H1 (cell line): Measurements from ENCODE around the gene IQCM. TPM values are rescaled to one million over a fixed set of nuclear protein-coding genes. Genes with fewer than 3 reads are reported as not detected.

Source experiments
- CTCF ChIA-PET: fragments of 300-600 bp; sonication (Branson Sonifier 250); formaldehyde crosslinking; loops from one replicate; lab custom pipeline; 2021; ENCODE audit not compliant: partially characterized antibody; lab: Charles Lee
- POLR2A ChIA-PET: fragments of 300-600 bp; sonication (Branson Sonifier 250); formaldehyde crosslinking; loops from one replicate; lab custom pipeline; 2021; ENCODE audit warnings: inconsistent platforms; ENCODE audit not compliant: partially characterized antibody; lab: Charles Lee
- DNase-seq, 2 experiments: peaks; one replicate each; pipeline versions ENCODE4 v3.0.0 to v3.0.0-alpha.2; 2010 to 2022; ENCODE audit warnings: low spot score in 2 of 2, low read depth in 1 of 2, mixed read lengths in 1 of 2
- FAIRE-seq: peaks from 2 replicates; lab custom pipeline; 2011; peaks lifted over from hg19 to GRCh38; lab: Jason Lieb, UNC
- H2AFZ ChIP-seq: 2 replicates; pipeline ENCODE4 v1.8.1; 2012; ENCODE audit warnings: low read length, inconsistent platforms
- H2AK5ac ChIP-seq: 2 replicates; pipeline ENCODE4 v1.6.1; 2013; ENCODE audit warnings: low read depth, low read length
- H2BK120ac ChIP-seq: replicated peaks from 2 replicates; pipeline ENCODE3; 2013; ENCODE audit warnings: low read depth, low read length, inconsistent platforms
- H2BK12ac ChIP-seq: 2 replicates; pipeline ENCODE4 v1.6.1; 2013; ENCODE audit warnings: low read depth, low read length
- H2BK15ac ChIP-seq: 2 replicates; pipeline ENCODE4 v1.6.1; 2013; ENCODE audit warnings: low read length
- H2BK20ac ChIP-seq: 2 replicates; pipeline ENCODE4 v1.6.1; 2013; ENCODE audit warnings: low read length
- H2BK5ac ChIP-seq: 2 replicates; pipeline ENCODE4 v1.6.1; 2013; ENCODE audit warnings: low read depth, low read length
- H3K14ac ChIP-seq: 2 replicates; pipeline ENCODE4 v1.6.1; 2013; ENCODE audit warnings: inconsistent platforms; ENCODE audit not compliant: insufficient read length
- H3K18ac ChIP-seq: 2 replicates; pipeline ENCODE4 v1.6.1; 2013; ENCODE audit warnings: low read length; ENCODE audit errors: extremely low read depth
- H3K23ac ChIP-seq: 2 replicates; pipeline ENCODE4 v1.6.1; 2013; ENCODE audit warnings: inconsistent platforms; ENCODE audit not compliant: insufficient read length
- H3K23me2 ChIP-seq: 2 replicates; pipeline ENCODE4 v1.6.1; 2013; ENCODE audit warnings: low read depth, low read length
- H3K27ac ChIP-seq: 2 replicates; pipeline ENCODE4 v1.6.1; 2011; ENCODE audit warnings: low read depth, low read length, inconsistent platforms
- H3K27me3 ChIP-seq, 4 experiments: replicated peaks in 1 of 4; 1 replicate in 1 of 4; 2 replicates in 3 of 4; pipeline versions ENCODE4 v1.6.1 to v1.8.1; 2011 to 2013; ENCODE audit warnings: low read length in 3 of 4, mild to moderate bottlenecking in 3 of 4, inconsistent platforms in 2 of 4, mixed read lengths in 2 of 4, moderate library complexity in 1 of 4; ENCODE audit not compliant: control insufficient read depth in 3 of 4, insufficient read depth in 3 of 4; ENCODE audit errors: extremely low read depth in 1 of 4
- H3K36me3 ChIP-seq, 4 experiments: 2 replicates each; pipeline versions ENCODE4 v1.6.1 to v1.8.1; 2011 to 2013; ENCODE audit warnings: mild to moderate bottlenecking in 4 of 4, low read length in 3 of 4, moderate library complexity in 2 of 4, control low read depth in 1 of 4, inconsistent platforms in 1 of 4; ENCODE audit not compliant: insufficient read depth in 4 of 4, control insufficient read depth in 2 of 4
- H3K4ac ChIP-seq: replicated peaks from 2 replicates; pipeline ENCODE3; 2013; ENCODE audit warnings: low read length, low read depth, mixed read lengths, inconsistent platforms; ENCODE audit not compliant: insufficient read length
- H3K4me1 ChIP-seq, 4 experiments: replicated peaks in 1 of 4; 1 replicate in 1 of 4; 2 replicates in 3 of 4; pipeline versions ENCODE4 v1.6.1 to v1.8.1; 2011 to 2013; ENCODE audit warnings: low read length in 3 of 4, inconsistent platforms in 2 of 4, mixed read lengths in 1 of 4; ENCODE audit not compliant: insufficient read depth in 4 of 4, control insufficient read depth in 3 of 4
- H3K4me2 ChIP-seq, 2 experiments: 2 replicates each; pipeline versions ENCODE4 v1.6.1 to v1.8.1; 2011 to 2013; ENCODE audit warnings: low read depth in 2 of 2, low read length in 2 of 2, control low read depth in 1 of 2, inconsistent platforms in 1 of 2, mild to moderate bottlenecking in 1 of 2; ENCODE audit not compliant: insufficient read depth in 1 of 2
- H3K4me3 ChIP-seq, 4 experiments: fragments of 200-600, 300-600 bp in 1 of 4; sonication (generic), shearing (Covaris generic), sonication (Bioruptor Twin) in 1 of 4; 2 replicates each; pipeline versions ENCODE4 v1.5.1 to v1.8.1; 2011 to 2016; ENCODE audit warnings: low read length in 4 of 4, low read depth in 3 of 4, control low read depth in 2 of 4, inconsistent platforms in 2 of 4, mild to moderate bottlenecking in 2 of 4, mixed read lengths in 1 of 4, moderate library complexity in 1 of 4; ENCODE audit not compliant: insufficient read depth in 2 of 4; ENCODE audit errors: extremely low read depth in 1 of 4
- H3K56ac ChIP-seq: replicated peaks from 2 replicates; pipeline ENCODE3; 2013; ENCODE audit warnings: low read depth, mild to moderate bottlenecking, mixed read lengths, low read length, inconsistent platforms; ENCODE audit not compliant: insufficient read length
- H3K79me1 ChIP-seq: 2 replicates; pipeline ENCODE4 v1.6.1; 2013; ENCODE audit warnings: low read depth, low read length, control low read depth
- H3K79me2 ChIP-seq, 2 experiments: 2 replicates each; pipeline versions ENCODE4 v1.6.1 to v1.8.1; 2012 to 2013; ENCODE audit warnings: low read length in 2 of 2, mild to moderate bottlenecking in 2 of 2, inconsistent platforms in 1 of 2; ENCODE audit not compliant: insufficient read depth in 2 of 2, control insufficient read depth in 1 of 2
- H3K9ac ChIP-seq, 4 experiments: replicated peaks in 1 of 4; 1 replicate in 1 of 4; 2 replicates in 3 of 4; pipeline versions ENCODE4 v1.6.1 to v1.8.1; 2011 to 2013; ENCODE audit warnings: low read depth in 3 of 4, low read length in 3 of 4, control low read depth in 2 of 4, mild to moderate bottlenecking in 2 of 4, moderate library complexity in 2 of 4, inconsistent platforms in 1 of 4; ENCODE audit errors: extremely low read depth in 1 of 4
- H3K9me3 ChIP-seq, 2 experiments: 2 replicates each; pipeline versions ENCODE4 v1.6.1 to v1.8.1; 2012 to 2013; ENCODE audit warnings: mild to moderate bottlenecking in 2 of 2, moderate library complexity in 2 of 2, control low read depth in 1 of 2, inconsistent platforms in 1 of 2, low read depth in 1 of 2, low read length in 1 of 2, mixed read lengths in 1 of 2; ENCODE audit not compliant: insufficient read depth in 2 of 2
- H4K20me1 ChIP-seq, 2 experiments: replicated peaks in 1 of 2; 2 replicates each; pipeline versions ENCODE3 to v1.8.1; 2011 to 2013; ENCODE audit warnings: inconsistent platforms in 2 of 2, low read length in 2 of 2, mild to moderate bottlenecking in 1 of 2; ENCODE audit not compliant: insufficient read depth in 2 of 2, control insufficient read depth in 1 of 2
- H4K5ac ChIP-seq: 2 replicates; pipeline ENCODE4 v1.6.1; 2013; ENCODE audit warnings: low read length, low read depth, mixed read lengths, inconsistent platforms; ENCODE audit not compliant: insufficient read length
- H4K8ac ChIP-seq: 2 replicates; pipeline ENCODE4 v1.8.0; 2013; ENCODE audit warnings: mild to moderate bottlenecking, moderate library complexity, low read length, inconsistent platforms; ENCODE audit not compliant: insufficient read depth; ENCODE audit errors: extremely low read depth
- H4K91ac ChIP-seq: replicated peaks from 2 replicates; pipeline ENCODE3; 2013; ENCODE audit warnings: low read length, mixed read lengths, inconsistent platforms; ENCODE audit not compliant: insufficient read length
- HDAC2 ChIP-seq, 2 experiments: fragments of 300-600 bp in 1 of 2; sonication (generic) in 1 of 2; IDR thresholded peaks; 2 replicates each; pipeline ENCODE4 v1.6.1; 2011 to 2012; ENCODE audit warnings: low read depth in 2 of 2, low read length in 2 of 2, mild to moderate bottlenecking in 2 of 2, moderate library complexity in 2 of 2, borderline replicate concordance in 1 of 2, inconsistent platforms in 1 of 2
- POU5F1 ChIP-seq: IDR thresholded peaks from 2 replicates; pipeline ENCODE4 v1.6.1; 2011; ENCODE audit warnings: low read depth, mild to moderate bottlenecking, low read length, moderate library complexity
- RNF2 ChIP-seq: fragments of 200-900, 300-1000 bp; sonication (generic); IDR thresholded peaks from 2 replicates; pipeline ENCODE4 v1.7.1; 2016; ENCODE audit warnings: borderline replicate concordance, low read depth, mild to moderate bottlenecking, antibody characterized with exemption, low read length; ENCODE audit not compliant: poor library complexity, severe bottlenecking; ENCODE audit errors: missing control alignments
- SP1 ChIP-seq: IDR thresholded peaks from 2 replicates; pipeline ENCODE4 v1.6.1; 2011; ENCODE audit warnings: low read depth, low read length
- SP2 ChIP-seq: IDR thresholded peaks from 2 replicates; pipeline ENCODE4 v1.6.1; 2012; ENCODE audit warnings: mild to moderate bottlenecking, low read length, inconsistent platforms
- WGBS, 2 experiments: shearing (Covaris generic) in 1 of 2; methylation state at CpG; one replicate each; pipeline versions ENCODE4 v1.1.6 to v1.1.7; 2013 to 2015; ENCODE audit warnings: low lambda C conversion rate in 2 of 2, mixed read lengths in 2 of 2, inconsistent platforms in 1 of 2, low coverage in 1 of 2, missing lambda C conversion rate in 1 of 2; ENCODE audit not compliant: insufficient replicate concordance in 2 of 2, insufficient coverage in 1 of 2, insufficient read length in 1 of 2; ENCODE audit errors: extremely low coverage in 1 of 2, missing lambda C conversion rate in 1 of 2; 5-methylcytosine and 5-hydroxymethylcytosine counted together
- polyA plus RNA-seq, 7 experiments: library from polyadenylated mRNA; depleted of rRNA in 3 of 7; stranded (reverse) in 5 of 7; unstranded in 2 of 7; fragments of >200 nt in 5 of 7; fragments of 200-250 nt in 2 of 7; gene quantifications; 1 replicate in 5 of 7; 2 replicates in 1 of 7; 4 replicates in 1 of 7; pipeline versions ENCODE4 v1.2.1 to v1.2.3, GENCODE V29; 2011 to 2013; ENCODE audit warnings: missing spikeins in 2 of 7, mixed read lengths in 2 of 7
- total RNA-seq: library from RNA; stranded (reverse); fragmentation: NEBNext Ultra II Directional; extraction: Animal tissue kit (Norgen Biotek cat#: 25700); gene quantifications from 2 replicates; pipeline ENCODE4 v1.2.1, GENCODE V29; 2021

The IQCM gene
- total and polyA plus RNA-seq, 2 of the 8 experiments (the other 6 are each of a cell fraction or from before 2014, with no cell fraction given), result not detected

GRCh38 chr4:149788300-149788699 lies 27.3 kb downstream of the IQCM start:
- CTCF ChIA-PET, result interaction anchor here (0.6 kb wide), 1 partner anchor 71 kb away, joined by 4 read pairs; no protein-coding TSS in a partner anchor
- H4K8ac ChIP-seq, result no peak overlapping the region
- no peak overlapping the region for H3K4me2 ChIP-seq
- H2BK5ac ChIP-seq, result no peak overlapping the region
- H2BK12ac ChIP-seq, result no peak overlapping the region
- whole genome bisulfite sequencing, 2 experiments, result 86% methylated on average over 4 of the region's 4 CpGs; no CpG with 5 or more reads in 1 of the 2 experiments
- no peaks in the 10 kb centered on the region for H3K9me3 ChIP-seq
- no peak overlapping the region for H2BK120ac ChIP-seq
- H3K4ac ChIP-seq, result no peak overlapping the region
- H3K18ac ChIP-seq, result no peak overlapping the region
- no peaks in the 10 kb centered on the region for H3K79me2 ChIP-seq
- no peak overlapping the region for H3K23ac ChIP-seq
- no peak overlapping the region for H2AFZ ChIP-seq
- no peak for DNase-seq
- FAIRE-seq, result no peak
- H4K20me1 ChIP-seq, result no peaks in the 10 kb centered on the region
- no peak overlapping the region for H4K91ac ChIP-seq
- no peaks in the 10 kb centered on the region for H3K79me1 ChIP-seq
- no peak overlapping the region for H2AK5ac ChIP-seq
- H3K4me1 ChIP-seq, result no peaks in the 10 kb centered on the region
- H3K56ac ChIP-seq, result no peak overlapping the region
- no peak overlapping the region for H3K27ac ChIP-seq
- no peak overlapping the region for H3K14ac ChIP-seq
- H3K4me3 ChIP-seq, result no peak overlapping the region
- H2BK15ac ChIP-seq, result no peak overlapping the region
- TF ChIP-seq RNF2 (no peak), SP2 (no peak), HDAC2 (IDR thresholded peaks at IDR 0.05; ENCODE audit: borderline replicate concordance in 1 of 2, low read depth in 2 of 2, low read length in 2 of 2) (no peak), SP1 (no peak), POU5F1 (no peak)
- H3K23me2 ChIP-seq, result no peaks in the 10 kb centered on the region
- no peak overlapping the region for H2BK20ac ChIP-seq
- no peaks in the 10 kb centered on the region for H3K27me3 ChIP-seq
- no peak overlapping the region for H3K9ac ChIP-seq
- H4K5ac ChIP-seq, result no peak overlapping the region
- POLR2A ChIA-PET, result no interaction called here
- no peaks in the 10 kb centered on the region for H3K36me3 ChIP-seq
